ENCODE data around the gene E2F8.

The E2F8 gene

DNA sequence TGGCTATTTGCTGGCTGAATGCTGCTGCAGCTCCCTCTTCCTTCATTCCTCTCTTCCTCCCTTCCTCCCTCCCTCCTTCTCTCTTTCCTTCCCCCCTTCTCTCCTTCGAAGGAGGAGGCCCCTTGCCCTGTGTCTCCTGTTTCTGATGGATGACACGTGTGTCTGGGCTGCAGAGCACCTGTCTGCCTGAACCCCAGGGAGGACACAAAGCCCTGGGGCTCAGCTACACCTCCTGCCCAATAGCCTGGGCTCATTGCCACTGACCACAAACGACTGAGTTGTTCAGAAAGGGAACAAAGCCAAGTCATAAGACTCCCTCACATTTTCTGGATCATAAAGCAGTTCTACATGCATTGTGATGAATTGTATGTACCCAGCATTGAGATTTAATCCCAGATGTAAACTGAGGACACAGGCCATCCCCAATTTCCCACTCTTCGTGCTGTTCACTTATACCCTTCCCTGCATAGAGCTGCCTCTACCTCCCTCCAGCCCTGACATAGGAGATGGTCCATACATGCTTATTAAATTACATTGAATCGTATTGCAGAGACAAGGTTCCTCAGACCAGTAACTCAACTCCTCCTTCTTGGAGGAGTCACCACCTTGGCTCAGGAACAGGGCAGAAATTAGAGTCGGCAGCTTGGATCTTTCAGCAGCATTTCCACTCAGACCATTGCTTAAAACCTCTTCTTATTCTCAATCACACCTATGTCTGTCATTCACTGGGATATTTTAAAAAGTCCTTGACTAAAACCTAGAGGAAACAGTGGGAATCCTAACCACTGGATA, 40.1 kb downstream of the E2F8 start:
- no peak for DNase-seq
- intact Hi-C loops (cut with DNase I), result no loop called here

DNA sequence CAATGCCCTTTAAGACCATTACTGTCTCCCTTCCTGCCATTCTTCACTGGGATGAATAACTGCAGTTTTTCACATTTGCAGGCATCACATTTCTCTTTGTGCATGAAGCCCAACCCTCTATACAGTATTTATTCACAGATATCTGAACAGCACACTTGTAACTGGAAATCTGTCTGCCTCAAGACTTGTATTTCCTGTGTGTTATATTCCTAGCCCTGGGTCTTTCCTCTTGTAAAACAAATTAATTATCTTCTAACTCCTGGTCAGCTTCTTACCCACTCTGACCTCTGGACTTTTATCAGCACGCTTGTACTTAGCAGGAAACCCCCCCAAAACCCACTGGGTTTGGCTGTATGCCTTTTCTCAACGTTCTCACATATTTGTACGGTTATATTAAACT, 41.0 kb downstream of the E2F8 start:
- intact Hi-C loops (cut with DNase I), result no loop called here
- no peak for DNase-seq

DNA sequence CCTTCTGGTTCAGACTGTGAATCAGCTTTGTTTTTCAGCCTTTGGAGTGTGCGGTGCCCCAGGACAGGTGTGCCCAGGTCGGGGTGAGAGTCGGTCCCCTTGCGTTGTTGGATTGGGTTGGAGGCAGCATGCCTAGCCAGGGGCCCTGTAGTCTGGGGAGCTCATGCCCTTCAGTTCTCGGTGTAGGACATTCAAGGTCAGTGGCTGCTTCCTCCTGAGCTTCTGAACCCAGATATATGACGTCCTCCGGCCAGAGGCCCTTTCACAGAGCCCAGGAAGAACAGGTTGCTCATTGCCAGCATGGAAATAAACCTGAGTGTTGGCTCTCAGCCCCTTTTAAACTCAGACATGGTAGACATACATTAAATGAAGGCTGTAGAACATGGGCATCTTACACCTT, 41.7 kb downstream of the E2F8 start:
- no peak for DNase-seq
- intact Hi-C loops (cut with DNase I), result no loop called here

DNA sequence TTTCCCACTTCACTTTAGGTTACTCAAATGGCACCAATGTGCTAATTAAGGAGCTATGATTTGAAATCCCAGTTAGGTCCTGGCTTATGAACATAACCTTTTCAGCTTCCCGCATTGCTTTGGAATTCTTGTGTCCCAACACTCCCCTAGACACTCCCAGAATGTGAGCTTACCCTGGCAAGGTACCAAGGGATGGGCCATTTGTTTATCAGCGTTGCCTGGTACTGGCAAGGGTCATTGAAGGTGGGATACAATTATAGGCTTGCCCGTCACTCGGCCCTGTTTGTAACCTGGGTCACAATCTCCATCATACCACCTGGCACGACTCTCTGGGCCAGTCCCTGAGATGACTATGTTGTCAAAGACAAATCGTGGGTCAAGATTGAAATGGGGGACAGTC, 44.3 kb downstream of the E2F8 start:
- no peak for DNase-seq
- intact Hi-C loops (cut with DNase I), result no loop called here

DNA sequence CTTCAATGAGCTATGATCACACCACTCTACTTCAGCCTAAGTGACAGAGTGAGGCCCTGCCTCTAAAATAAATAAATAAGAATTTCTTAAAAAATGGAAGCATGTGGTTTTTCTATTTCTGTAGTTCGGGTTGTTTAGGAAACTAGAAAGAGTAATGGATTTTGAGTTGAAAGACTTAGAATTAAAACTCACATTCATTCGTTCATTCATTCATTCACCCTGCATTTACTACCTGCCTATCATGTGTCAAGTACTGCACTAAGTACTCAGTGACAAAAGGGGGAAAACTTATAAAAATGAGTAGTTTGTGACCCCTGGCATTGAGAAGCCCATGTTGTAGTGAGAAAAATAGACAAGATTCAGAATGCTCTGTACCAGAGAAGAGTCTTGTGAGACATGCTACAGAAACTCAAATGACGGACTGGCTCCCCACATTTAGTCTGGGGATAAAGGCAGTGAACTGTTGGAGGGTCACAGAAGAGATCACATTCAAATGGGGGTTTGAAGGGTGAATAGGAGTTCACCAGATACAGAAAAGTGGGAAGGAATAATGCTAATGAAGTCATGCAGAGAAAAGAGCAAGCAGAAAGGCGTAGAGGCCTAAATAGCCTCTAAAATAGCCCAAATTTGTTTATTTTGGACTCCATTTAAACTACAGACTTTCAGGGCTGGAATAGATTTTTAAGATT, 46.0 kb downstream of the E2F8 start:
- intact Hi-C loops (cut with DNase I), result no loop called here

DNA sequence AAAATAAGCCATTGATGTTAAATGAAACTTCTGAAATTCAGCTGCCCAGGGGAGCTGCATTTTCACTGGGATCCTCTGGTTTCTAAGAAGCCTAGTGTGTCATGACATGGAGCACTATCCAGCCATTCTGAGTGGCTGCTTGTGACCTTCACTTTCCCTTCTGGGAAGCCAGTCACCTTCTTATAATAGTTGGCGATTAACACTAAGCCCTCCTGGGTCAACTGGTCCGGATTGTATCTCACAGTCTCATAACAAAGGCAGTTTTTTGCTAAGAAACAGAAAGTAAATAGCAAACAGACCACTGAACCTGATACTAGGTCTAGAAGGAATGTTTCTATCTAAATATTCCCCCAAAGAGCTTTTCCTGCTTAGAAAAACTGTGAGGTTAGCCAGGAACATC, 46.8 kb downstream of the E2F8 start:
- DNase-seq, result no peak
- intact Hi-C loops (cut with DNase I), result no loop called here

More for the DNA sequence above, 46.0 kb downstream of the E2F8 start:
- DNase-seq, result peak in 1 of 42 donors; percentile 1

DNA sequence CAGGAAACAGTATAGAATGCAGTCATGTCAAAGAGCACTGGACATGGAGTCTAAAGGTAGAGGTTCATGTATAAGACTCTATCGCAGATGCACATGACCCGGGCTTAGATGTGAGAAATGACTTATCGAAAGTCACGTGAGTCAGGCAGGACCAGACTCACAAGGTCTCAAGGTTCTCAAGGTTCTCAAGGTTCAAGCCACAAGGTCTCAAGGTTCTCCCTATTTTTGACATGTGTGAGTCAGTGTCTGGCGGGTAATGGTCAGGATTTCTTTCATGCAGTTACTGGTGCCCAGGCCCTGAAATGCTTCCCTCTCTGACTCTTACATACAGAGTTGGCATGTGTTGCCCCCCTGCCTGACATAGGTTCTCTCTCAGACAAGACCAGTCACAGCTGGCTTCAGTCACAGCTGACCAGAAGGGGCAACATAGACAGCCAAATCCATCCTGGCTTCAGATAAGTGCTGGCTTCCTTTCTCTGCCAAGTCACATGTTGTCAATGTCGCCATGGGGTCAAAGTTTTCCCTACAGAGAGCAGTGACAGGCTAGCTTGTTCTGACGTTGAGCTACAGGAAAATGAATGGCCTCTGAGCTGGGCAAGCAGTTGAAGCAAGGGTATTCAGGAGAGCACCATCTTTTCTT, 49.1 kb downstream of the E2F8 start:
- DNase-seq, result no peak
- intact Hi-C loops (cut with DNase I), result no loop called here

DNA sequence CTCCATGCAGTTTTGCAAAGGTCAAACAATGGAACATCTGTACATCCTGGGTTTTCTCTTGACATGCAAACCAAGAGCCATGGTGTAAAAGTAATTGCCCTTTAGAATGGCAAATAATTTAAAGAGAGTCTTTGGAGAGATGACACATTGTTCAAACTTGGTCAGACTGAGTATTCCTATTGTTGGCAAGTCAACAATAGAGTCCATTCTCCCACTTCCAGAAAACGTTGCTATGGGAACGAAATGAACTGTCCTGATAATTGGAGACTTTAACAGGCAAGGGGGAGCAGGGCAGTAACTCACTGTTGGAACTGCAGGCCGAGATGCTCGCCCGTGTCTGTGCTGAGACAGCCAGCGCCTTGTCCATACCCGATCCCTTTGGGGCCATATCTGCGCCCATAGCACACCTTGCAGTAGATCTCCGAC, 52.9 kb downstream of the E2F8 start:
- intact Hi-C loops (cut with DNase I), result no loop called here

DNA sequence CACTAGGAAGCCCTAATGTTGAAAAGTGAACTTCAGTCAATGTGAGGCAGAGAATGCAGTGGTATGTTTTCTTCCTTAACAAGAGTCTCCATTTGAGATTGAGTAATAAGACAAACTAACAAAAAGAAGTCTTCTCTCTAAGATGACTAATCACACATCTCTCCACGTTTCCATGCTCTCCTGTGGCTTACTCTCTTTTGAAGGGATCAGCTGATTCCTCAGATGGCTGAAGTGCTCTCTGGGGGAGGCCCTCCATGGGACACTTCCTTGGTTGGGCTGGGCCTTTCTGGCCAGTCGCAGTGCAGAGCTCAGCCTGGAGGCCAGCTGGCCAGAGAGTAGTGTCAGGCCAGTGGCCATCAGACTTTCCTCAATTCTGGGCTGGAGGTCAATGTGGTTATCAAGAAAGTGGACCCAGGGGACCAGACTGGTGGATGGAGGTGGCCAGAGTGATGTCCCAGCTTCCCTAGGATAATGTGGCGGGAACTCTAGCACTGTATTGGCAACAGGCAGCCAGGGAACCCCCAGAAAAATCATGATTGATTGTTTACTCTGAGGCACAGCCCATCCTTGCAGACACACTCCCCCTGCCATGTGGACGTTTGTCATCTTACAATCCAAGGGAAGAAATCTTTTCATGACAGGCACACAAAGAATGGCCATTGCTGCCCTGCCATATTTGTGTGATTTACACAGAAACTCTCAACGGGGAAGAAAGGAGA, 53.5 kb downstream of the E2F8 start:
- intact Hi-C loops (cut with DNase I), result no loop called here
- DNase-seq, result peak in 1 of 42 donors; percentile 1

More for the DNA sequence above, 52.9 kb downstream of the E2F8 start:
- DNase-seq, result peak in 40 of 42 donors; percentile 5 to 80 (median 51)

DNA sequence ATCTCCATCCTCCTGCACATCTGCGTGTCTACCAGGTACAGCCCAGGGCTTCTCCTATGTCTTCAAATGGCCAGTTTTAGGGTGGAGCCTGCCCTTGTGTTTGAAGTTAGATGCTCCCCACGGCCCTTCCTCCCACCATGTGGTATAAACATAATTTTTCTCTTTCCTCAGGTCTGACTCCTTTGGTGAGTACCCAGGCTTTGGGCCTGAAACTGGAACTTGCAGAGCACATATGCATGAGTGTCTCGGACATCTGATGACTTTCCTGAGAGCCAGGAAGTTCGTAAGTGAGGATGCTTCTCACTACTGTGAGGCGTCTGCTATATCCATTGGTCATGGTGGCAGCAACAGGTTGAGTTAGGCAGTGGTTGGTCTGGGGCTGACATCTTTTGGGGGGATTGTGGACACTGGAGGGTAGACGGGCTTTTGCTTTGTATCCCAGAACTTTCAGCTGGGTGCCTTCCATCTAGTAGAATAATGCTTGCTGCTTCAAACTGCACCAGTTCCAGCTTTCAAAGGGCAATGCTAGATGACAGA, 55.2 kb downstream of the E2F8 start:
- DNase-seq, result no peak
- intact Hi-C loops (cut with DNase I), result no loop called here

DNA sequence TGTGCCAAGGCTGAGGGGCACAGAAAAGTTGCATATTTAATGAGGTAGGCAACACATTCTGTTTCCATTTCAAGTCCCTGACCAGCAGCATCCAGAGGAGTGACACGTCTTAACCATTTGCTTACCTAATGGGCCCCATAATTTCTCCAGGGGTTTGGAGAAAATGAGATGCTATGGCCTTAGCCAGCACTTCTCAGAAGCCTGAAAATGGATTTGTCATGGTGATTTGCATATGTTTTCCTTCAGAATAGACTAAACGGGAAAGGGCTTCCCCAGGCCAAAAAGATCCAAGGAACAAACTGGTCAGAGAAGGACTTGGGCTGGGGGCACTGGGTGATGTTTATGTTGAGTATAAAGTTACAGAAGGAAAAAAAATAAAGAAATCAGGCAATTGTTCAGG, 55.7 kb downstream of the E2F8 start:
- intact Hi-C loops (cut with DNase I), result no loop called here
- DNase-seq, result no peak

DNA sequence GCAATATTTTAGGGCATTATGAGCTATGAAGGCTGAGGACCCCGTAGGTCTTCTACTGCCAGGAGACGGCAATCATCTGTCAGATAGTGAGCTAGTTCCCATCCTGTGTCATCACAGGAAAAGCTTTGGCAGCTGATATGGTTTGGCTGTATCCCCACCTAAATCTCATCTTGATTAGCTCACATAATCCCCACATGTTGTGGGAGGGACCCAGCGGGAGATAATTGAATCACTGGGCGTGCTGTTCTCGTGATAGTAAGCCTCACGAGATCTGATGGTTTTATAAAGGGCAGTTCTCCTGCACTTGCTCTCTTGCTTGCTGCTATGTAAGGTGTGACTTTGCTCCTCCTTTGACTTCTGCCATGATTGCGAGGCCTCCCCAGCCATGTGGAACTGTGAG, 57.1 kb downstream of the E2F8 start:
- no peak for DNase-seq
- intact Hi-C loops (cut with DNase I), result no loop called here

DNA sequence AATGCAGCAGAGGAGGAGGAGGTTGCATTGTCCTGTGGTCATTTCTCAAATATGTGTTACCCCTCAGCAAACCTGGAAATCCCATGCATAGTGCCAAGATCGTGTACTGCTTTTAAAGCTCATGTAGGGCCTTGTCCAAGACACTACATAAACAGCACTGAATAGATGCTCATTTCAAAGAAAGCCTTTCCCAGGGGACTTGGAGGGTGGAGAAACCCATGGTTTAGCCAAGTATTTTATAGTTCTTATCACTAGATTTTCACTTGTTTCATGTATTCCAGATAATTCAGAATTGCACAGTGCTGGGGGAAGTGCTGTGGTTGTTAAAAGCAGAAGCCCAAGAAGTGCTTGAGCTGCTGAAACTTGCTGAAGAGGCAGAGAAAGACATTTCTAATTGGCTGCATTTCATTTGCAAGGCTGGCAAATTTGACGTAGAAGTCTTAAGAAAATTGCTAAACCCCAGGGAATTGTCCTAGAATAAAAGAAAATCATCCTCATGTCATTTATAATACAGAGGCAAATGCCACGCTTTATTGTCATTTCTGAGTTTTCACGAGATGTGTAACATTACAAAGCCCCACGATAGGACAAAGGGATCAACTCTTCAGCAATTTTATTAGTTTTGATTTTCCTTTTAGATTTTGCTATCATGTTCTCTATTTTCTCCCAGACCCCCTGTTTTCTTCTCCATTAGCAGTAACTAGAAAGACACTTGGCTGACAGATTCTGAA, 59.0 kb downstream of the E2F8 start:
- intact Hi-C loops (cut with DNase I), result no loop called here
- DNase-seq, result no peak

DNA sequence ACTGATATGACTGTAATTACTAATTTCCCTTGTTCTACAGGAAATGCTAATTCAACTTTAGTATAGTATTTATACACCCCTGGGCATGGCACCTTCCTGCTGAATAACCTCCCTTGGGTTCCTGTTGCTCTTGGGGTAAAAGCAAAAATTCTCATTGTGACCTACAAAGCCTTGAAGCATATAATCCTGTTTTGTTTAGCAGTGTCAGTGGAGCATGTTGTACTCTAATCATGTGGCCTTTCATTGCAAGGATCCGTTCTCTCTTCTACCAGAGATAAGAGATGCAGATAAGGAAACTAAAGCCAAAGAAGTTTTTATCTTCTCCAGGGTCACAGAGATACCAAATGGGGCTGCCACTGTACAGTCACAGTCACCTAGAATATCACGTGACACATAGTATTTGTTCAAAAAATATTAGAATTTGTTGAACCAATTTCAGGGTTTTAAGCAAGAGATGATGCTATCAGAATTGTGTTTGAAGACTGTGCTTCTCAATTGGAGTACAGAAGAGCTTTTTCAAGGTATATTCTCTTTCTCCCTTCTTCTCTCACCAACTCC, 64.0 kb downstream of the E2F8 start:
- intact Hi-C loops (cut with DNase I), result no loop called here
- no peak for DNase-seq
